ENCODE measurements around the gene UGT2A3. TPM values are rescaled to one million over a fixed set of nuclear protein-coding genes. Genes with fewer than 3 reads are reported as not detected.

Gene UGT2A3
- total and polyA plus RNA-seq, 2 donors: 0.09 to 0.38 TPM

- no peaks in the 10 kb centered on the region for H3K27me3 ChIP-seq (ENCODE audit: control insufficient read depth in 2 of 2, insufficient read depth in 1 of 2, low read length in 1 of 2)
- 82% methylated on average over 2 of the region's 2 CpGs for WGBS
- DNase-seq (ENCODE audit: low read depth in 6 of 9, low spot score in 9 of 9): no peak
- no peak overlapping the region for H3K4me3 ChIP-seq (ENCODE audit: low read length in 2 of 2)
- H3K4me1 ChIP-seq (ENCODE audit: control insufficient read depth in 2 of 2, insufficient read depth in 2 of 2, low read length in 2 of 2): no peaks in the 10 kb centered on the region
- no peaks in the 10 kb centered on the region for H3K36me3 ChIP-seq (ENCODE audit: control insufficient read depth in 2 of 2, insufficient read depth in 2 of 2, low read length in 1 of 2)
- no peaks in the 10 kb centered on the region for H3K9me3 ChIP-seq (ENCODE audit: control insufficient read depth in 2 of 2, insufficient read depth in 1 of 2, low read length in 1 of 2)
- peak overlapping the region in 1 of 2 donors; percentile 58 for H3K27ac ChIP-seq (ENCODE audit: low read depth in 1 of 2, low read length in 1 of 2)
Measured at GRCh38 chr4:68905598-68905938, 46.0 kb downstream of the UGT2A3 start.

GRCh38 chr4:68904786-68905185 lies 46.8 kb downstream of the UGT2A3 start:
- H3K4me3 ChIP-seq (ENCODE audit: low read length in 2 of 2): no peak overlapping the region
- no peaks in the 10 kb centered on the region for H3K9me3 ChIP-seq (ENCODE audit: control insufficient read depth in 2 of 2, insufficient read depth in 1 of 2, low read length in 1 of 2)
- H3K36me3 ChIP-seq (ENCODE audit: control insufficient read depth in 2 of 2, insufficient read depth in 2 of 2, low read length in 1 of 2): no peaks in the 10 kb centered on the region
- H3K4me1 ChIP-seq (ENCODE audit: control insufficient read depth in 2 of 2, insufficient read depth in 2 of 2, low read length in 2 of 2): no peaks in the 10 kb centered on the region
- 63% methylated on average over 6 of the region's 6 CpGs for WGBS
- DNase-seq (ENCODE audit: low read depth in 6 of 9, low spot score in 9 of 9): peak in 1 of 9 donors; percentile 4
- H3K27ac ChIP-seq (ENCODE audit: low read depth in 1 of 2, low read length in 1 of 2): no peak overlapping the region
- no peaks in the 10 kb centered on the region for H3K27me3 ChIP-seq (ENCODE audit: control insufficient read depth in 2 of 2, insufficient read depth in 1 of 2, low read length in 1 of 2)

- 93% methylated on average over 1 of the region's 1 CpG for WGBS
- H3K9me3 ChIP-seq (ENCODE audit: control insufficient read depth in 2 of 2, insufficient read depth in 1 of 2, low read length in 1 of 2): no peaks in the 10 kb centered on the region
- no peak overlapping the region for H3K27ac ChIP-seq (ENCODE audit: low read depth in 1 of 2, low read length in 1 of 2)
- DNase-seq (ENCODE audit: low read depth in 6 of 9, low spot score in 9 of 9): no peak
- no peaks in the 10 kb centered on the region for H3K36me3 ChIP-seq (ENCODE audit: control insufficient read depth in 2 of 2, insufficient read depth in 2 of 2, low read length in 1 of 2)
- no peaks in the 10 kb centered on the region for H3K4me1 ChIP-seq (ENCODE audit: control insufficient read depth in 2 of 2, insufficient read depth in 2 of 2, low read length in 2 of 2)
- H3K4me3 ChIP-seq (ENCODE audit: low read length in 2 of 2): no peak overlapping the region
- H3K27me3 ChIP-seq (ENCODE audit: control insufficient read depth in 2 of 2, insufficient read depth in 1 of 2, low read length in 1 of 2): no peaks in the 10 kb centered on the region
Measured at GRCh38 chr4:68896749-68897148, 54.9 kb downstream of the UGT2A3 start.

- Histone ChIP-seq H3K27ac (ENCODE audit: low read depth in 1 of 2, low read length in 1 of 2) (no peak overlapping the region), H3K36me3 (ENCODE audit: control insufficient read depth in 2 of 2, insufficient read depth in 2 of 2, low read length in 1 of 2) (no peaks in the 10 kb centered on the region), H3K4me3 (ENCODE audit: low read length in 2 of 2) (no peak overlapping the region), H3K9me3 (ENCODE audit: control insufficient read depth in 2 of 2, insufficient read depth in 1 of 2, low read length in 1 of 2) (no peaks in the 10 kb centered on the region), H3K27me3 (ENCODE audit: control insufficient read depth in 2 of 2, insufficient read depth in 1 of 2, low read length in 1 of 2) (no peaks in the 10 kb centered on the region), H3K4me1 (ENCODE audit: control insufficient read depth in 2 of 2, insufficient read depth in 2 of 2, low read length in 2 of 2) (no peaks in the 10 kb centered on the region)
- WGBS: 88% methylated on average over 5 of the region's 5 CpGs
- no peak for DNase-seq (ENCODE audit: low read depth in 6 of 9, low spot score in 9 of 9)
Measured at GRCh38 chr4:68895561-68896198, 55.9 kb downstream of the UGT2A3 start.

- Histone ChIP-seq H3K4me1 (ENCODE audit: control insufficient read depth in 2 of 2, insufficient read depth in 2 of 2, low read length in 2 of 2) (no peaks in the 10 kb centered on the region), H3K27ac (ENCODE audit: low read depth in 1 of 2, low read length in 1 of 2) (no peak overlapping the region), H3K4me3 (ENCODE audit: low read length in 2 of 2) (no peak overlapping the region), H3K36me3 (ENCODE audit: control insufficient read depth in 2 of 2, insufficient read depth in 2 of 2, low read length in 1 of 2) (no peaks in the 10 kb centered on the region), H3K27me3 (ENCODE audit: control insufficient read depth in 2 of 2, insufficient read depth in 1 of 2, low read length in 1 of 2) (no peaks in the 10 kb centered on the region), H3K9me3 (ENCODE audit: control insufficient read depth in 2 of 2, insufficient read depth in 1 of 2, low read length in 1 of 2) (no peaks in the 10 kb centered on the region)
- 89% methylated on average over 1 of the region's 1 CpG for WGBS
- DNase-seq (ENCODE audit: low read depth in 6 of 9, low spot score in 9 of 9): no peak
Measured at GRCh38 chr4:68892861-68893260, 58.7 kb downstream of the UGT2A3 start.

GRCh38 chr4:68891678-68892077 lies 59.9 kb downstream of the UGT2A3 start:
- H3K27ac ChIP-seq (ENCODE audit: low read depth in 1 of 2, low read length in 1 of 2): no peak overlapping the region
- 96% methylated on average over 3 of the region's 3 CpGs for WGBS

GRCh38 chr4:68885545-68885944 lies 66.1 kb downstream of the UGT2A3 start:
- DNase-seq (ENCODE audit: low read depth in 6 of 9, low spot score in 9 of 9): no peak
- Histone ChIP-seq H3K4me1 (ENCODE audit: control insufficient read depth in 2 of 2, insufficient read depth in 2 of 2, low read length in 2 of 2) (no peaks in the 10 kb centered on the region), H3K36me3 (ENCODE audit: control insufficient read depth in 2 of 2, insufficient read depth in 2 of 2, low read length in 1 of 2) (no peaks in the 10 kb centered on the region), H3K9me3 (ENCODE audit: control insufficient read depth in 2 of 2, insufficient read depth in 1 of 2, low read length in 1 of 2) (no peaks in the 10 kb centered on the region), H3K4me3 (ENCODE audit: low read length in 2 of 2) (no peak overlapping the region), H3K27me3 (ENCODE audit: control insufficient read depth in 2 of 2, insufficient read depth in 1 of 2, low read length in 1 of 2) (no peaks in the 10 kb centered on the region), H3K27ac (ENCODE audit: low read depth in 1 of 2, low read length in 1 of 2) (no peak overlapping the region)
- WGBS: 96% methylated on average over 1 of the region's 1 CpG

More at GRCh38 chr4:68891678-68892077, 59.9 kb downstream of the UGT2A3 start:
- Histone ChIP-seq H3K9me3 (ENCODE audit: control insufficient read depth in 2 of 2, insufficient read depth in 1 of 2, low read length in 1 of 2) (no peaks in the 10 kb centered on the region), H3K36me3 (ENCODE audit: control insufficient read depth in 2 of 2, insufficient read depth in 2 of 2, low read length in 1 of 2) (no peaks in the 10 kb centered on the region), H3K4me1 (ENCODE audit: control insufficient read depth in 2 of 2, insufficient read depth in 2 of 2, low read length in 2 of 2) (no peaks in the 10 kb centered on the region), H3K4me3 (ENCODE audit: low read length in 2 of 2) (no peak overlapping the region), H3K27me3 (ENCODE audit: control insufficient read depth in 2 of 2, insufficient read depth in 1 of 2, low read length in 1 of 2) (no peaks in the 10 kb centered on the region)
- DNase-seq (ENCODE audit: low read depth in 6 of 9, low spot score in 9 of 9): no peak

- H3K9me3 ChIP-seq (ENCODE audit: control insufficient read depth in 2 of 2, insufficient read depth in 1 of 2, low read length in 1 of 2): no peaks in the 10 kb centered on the region
- WGBS: 95% methylated on average over 6 of the region's 6 CpGs
- no peak for DNase-seq (ENCODE audit: low read depth in 6 of 9, low spot score in 9 of 9)
Measured at GRCh38 chr4:68883870-68884269, 67.7 kb downstream of the UGT2A3 start.

More at GRCh38 chr4:68883870-68884269, 67.7 kb downstream of the UGT2A3 start:
- Histone ChIP-seq H3K27ac (ENCODE audit: low read depth in 1 of 2, low read length in 1 of 2) (no peak overlapping the region), H3K4me3 (ENCODE audit: low read length in 2 of 2) (no peak overlapping the region), H3K36me3 (ENCODE audit: control insufficient read depth in 2 of 2, insufficient read depth in 2 of 2, low read length in 1 of 2) (no peaks in the 10 kb centered on the region), H3K4me1 (ENCODE audit: control insufficient read depth in 2 of 2, insufficient read depth in 2 of 2, low read length in 2 of 2) (no peaks in the 10 kb centered on the region), H3K27me3 (ENCODE audit: control insufficient read depth in 2 of 2, insufficient read depth in 1 of 2, low read length in 1 of 2) (no peaks in the 10 kb centered on the region)
